GM21367 (cell line): Measurements from ENCODE around the gene BTG3.

Experiments
- ATAC-seq: cut with Tn5 transposase; IDR thresholded peaks from one replicate; pipeline ENCODE4 v1.9.1; 2021; ENCODE audit not compliant: unreplicated experiment

The BTG3 gene

DNA sequence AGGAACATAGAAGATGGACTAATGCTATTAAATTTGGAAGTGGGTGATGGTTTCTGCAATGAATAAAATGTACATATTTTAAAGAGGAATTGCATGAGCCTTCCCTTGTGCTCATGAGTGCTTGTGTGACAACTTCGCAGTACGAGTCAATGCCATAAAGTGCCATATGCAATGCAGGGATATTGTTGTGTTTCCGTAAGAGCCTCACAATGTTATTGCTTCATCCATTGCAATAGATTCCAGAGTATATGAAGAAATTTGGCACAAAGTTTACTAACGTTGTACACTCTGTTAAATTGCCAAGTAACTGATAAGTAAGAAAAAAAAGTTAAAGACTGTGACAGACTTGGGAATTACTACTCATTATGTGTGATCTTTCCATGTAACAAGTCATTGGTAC lies 22.3 kb downstream of the BTG3 start:
- no peak for ATAC-seq

DNA sequence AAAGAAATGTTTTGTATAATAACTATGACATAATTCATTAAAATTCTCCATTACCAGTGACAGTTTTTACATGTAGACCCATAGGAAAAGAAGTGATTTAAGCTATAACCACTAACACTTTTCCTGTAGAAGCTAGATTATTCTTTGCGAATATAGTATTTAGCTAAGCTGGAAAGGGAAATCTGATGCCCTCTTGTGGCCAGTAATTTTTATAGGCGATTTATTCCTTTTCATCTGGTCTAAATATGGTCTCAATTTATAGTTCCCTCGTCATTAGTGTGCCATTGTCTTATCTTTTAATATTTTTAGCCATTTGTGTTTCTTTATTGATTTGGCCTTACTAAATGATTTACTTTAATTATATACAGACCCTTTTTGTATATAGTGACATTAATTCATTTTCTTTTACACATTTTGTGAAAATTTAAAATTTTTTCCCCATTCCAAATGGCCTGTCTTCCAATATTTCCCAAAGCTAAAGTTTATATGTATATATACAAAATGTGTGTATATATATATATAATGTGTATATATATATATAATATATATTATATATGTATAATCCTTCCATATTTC lies 26.7 kb downstream of the BTG3 start:
- no peak for ATAC-seq

DNA sequence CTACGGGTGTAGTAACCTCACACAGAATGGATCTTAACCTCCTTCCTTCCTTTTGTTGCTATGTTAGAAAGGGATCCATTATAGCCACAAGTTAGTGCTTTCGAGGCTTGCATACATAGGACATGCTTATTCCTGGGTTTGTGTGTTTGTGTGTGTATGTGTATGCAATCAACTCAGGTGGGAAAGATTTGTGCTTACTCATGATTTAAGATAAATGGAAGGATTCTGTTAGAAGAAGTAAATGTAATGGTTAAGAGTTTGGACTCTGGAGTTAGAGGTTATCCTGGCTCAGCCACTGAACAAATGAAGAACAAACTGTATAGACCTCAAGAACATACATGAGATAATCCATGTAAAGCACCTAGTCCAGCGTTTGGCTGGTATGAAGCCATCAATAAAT lies 28.8 kb downstream of the BTG3 start:
- ATAC-seq = no peak

DNA sequence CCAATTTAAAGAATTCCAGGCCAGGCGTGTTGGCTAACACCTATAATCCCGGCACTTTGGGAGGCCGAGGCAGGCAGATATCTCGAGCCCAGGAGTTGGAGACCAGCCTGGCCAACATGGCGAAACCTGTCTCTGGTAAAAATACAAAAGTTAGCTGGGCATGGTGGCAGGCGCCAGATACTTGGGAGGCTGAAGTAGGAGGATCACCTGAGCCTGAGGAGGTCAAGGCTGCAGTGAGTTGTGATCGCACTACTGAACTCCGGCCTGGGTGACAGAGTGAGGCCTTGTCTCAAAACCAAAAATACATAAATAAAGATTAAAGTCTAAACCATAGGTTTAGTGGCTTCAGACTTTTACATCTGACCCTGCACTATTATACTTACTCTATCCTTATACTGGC lies 32.4 kb downstream of the BTG3 start:
- ATAC-seq = no peak

DNA sequence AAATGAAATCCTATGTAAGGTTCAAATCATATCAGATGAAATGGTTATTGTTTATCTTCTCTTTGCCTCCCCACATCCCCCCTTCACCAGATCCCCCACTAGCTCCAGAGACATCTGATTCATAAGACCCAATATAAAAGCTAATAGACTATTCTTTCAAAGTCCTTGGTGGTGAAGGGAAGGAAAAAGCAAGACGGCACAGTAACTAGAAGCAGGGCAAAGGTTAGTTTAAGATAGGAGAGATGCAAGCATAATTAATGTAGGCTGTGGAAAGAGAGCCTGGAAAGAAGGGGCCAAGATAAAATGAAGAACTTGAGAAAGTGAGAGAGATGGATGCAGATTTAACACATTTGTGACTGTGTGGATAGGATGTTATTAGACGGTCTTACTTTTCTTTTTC lies 33.8 kb downstream of the BTG3 start:
- ATAC-seq = no peak

DNA sequence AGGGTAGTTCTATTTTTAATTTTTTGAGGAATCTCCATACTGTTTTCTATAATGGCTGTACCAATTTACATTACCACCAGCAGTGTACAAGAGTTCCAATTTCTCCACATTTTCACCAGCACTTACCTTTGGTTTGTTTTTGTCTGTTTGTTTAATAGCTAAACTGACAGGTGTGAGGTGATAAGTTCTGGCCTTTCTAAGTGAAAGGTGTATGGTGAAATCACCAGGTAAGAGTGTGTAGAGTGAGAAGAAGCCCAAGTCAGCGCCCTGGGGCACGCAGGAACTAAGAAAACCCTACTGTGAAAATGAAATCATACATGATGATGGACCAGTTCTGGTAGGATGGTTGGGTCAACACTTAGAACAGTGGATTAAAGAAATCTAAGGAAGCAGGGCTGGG lies 34.5 kb downstream of the BTG3 start:
- no peak for ATAC-seq

DNA sequence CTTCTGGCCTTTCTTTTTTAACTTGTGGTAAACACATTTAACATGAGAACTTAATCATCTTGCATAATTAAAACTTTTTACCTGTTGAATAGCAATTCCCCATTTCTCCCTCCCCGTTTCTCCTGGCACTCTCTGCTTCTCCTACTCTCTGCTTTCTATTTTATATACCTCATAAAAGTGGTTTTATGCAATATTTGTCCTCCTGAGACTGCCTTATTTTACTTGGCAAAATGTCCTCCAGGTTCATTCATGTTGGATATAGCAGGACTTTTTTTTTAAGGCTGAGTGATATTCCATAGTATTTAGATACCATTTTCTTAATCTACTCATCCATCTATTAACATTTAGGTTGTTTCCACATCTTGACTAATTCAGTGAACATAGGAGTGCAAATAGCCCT lies 35.0 kb downstream of the BTG3 start:
- ATAC-seq = no peak

DNA sequence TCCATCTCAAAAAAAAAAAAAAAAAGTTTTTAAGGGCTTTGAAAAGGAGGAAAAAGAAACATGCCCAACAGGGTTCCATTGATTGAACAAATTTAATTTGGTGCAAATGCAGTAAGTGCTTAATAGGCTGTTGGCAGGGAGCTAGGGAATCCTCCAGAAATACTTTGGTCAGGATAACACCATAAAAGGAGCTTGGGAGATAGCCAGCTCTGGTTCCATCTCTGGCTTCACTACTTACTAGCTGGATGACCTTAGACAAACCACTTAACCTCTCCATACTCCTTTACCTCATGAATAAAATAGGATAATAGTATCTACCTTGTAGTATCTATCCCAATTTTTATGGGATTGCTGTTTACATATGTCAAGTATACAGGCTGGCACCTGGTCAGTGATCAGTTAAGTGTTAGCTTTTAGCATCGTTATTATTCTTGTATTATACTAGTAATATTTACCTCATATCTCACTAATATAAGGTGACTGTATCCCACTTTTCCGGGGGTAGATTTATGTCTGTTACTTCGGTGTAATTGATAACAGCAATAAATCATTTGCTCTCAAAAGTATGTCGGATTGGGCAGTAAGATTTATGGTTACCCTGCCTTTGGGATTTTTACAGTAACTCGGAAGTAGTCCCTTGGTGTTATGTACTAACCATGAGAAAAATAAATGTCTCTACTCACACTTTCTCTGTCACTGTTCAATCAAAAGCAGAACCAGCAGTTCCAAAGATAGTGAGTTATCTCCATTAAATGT lies 36.4 kb downstream of the BTG3 start:
- ATAC-seq = no peak

DNA sequence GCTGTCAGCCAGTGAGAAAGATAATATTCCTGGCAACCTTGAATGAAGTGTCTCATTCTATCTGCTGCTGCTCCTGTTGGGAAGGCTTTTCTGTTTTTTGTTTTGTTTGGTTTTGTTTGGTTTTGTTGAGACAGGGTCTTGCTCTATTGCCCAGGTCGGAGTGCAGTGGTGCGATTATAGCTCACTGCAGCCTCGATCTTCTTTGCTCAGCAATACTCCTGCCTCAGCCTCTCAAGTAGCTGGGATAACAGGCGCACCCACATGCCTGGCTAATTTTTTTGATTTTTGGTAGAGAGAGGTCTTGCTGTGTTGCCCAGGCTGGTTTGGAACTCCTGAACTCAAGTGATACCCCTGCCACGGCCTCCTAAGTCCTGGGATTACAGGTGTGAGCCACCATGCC lies 37.6 kb downstream of the BTG3 start:
- ATAC-seq = no peak

DNA sequence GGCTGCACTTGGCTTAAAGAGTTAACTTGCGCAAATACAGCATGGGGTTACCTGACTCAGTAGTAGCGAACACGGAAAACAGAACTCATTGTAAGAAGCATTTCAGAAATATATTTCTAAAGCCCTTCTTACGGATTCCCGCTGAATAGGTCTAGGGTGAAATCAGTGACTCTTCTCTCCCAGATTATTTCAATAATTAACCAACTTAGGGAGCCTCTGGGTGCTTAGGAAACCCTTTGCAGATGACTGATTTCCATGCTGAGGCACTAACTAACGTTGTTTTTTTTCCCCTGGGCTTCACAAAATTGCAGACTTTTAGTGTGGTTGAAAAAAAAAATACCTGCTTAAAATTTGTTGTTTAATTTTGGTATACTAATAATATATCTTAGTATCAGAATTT lies 40.3 kb downstream of the BTG3 start:
- no peak for ATAC-seq

DNA sequence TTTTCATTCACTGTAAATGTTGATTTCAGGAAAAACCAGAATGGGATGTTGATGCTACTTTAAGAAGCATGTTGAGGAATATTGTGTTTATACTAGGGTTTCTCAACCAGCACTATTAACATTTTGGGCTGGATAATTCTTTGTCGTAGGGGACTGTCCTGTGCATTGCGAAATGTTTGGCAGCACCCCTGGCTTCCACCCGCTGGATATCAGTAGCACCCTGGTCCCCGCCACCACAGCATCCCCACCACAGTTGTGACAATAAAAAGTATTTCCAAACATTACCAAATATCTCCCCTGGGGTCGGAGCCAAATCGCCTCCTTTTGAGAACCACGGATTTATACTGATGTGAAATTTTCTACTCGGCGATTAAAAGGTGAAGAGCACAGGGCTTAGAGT lies 41.9 kb downstream of the BTG3 start:
- ATAC-seq = no peak

DNA sequence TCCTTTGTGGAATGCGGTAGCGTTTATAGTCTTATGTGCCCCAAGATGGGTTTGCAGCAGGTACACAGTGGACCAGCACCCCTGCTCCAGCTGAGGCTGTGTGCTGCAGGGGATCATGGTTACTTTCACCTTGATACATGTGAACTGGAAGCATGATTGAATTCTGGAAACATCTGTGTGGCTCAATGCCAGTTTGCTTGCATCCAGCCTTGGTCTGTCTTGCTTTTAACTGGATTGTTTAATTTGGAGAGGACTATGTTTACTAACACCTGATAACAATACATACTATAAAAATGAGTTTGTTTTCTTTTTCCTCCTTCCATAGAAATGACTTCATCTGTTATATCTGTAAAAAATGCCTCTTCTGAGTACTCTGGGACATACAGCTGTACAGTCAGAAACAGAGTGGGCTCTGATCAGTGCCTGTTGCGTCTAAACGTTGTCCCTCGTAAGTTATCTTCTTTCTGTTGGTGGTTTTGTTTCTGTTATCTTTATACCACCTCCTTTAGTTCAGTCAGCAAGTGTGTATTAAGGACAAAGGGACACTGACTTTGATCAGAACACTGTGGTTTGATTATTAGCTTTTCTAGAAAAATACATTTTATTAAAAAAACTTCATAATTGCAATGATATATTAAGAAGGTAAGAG lies 52.2 kb downstream of the BTG3 start:
- no peak for ATAC-seq

DNA sequence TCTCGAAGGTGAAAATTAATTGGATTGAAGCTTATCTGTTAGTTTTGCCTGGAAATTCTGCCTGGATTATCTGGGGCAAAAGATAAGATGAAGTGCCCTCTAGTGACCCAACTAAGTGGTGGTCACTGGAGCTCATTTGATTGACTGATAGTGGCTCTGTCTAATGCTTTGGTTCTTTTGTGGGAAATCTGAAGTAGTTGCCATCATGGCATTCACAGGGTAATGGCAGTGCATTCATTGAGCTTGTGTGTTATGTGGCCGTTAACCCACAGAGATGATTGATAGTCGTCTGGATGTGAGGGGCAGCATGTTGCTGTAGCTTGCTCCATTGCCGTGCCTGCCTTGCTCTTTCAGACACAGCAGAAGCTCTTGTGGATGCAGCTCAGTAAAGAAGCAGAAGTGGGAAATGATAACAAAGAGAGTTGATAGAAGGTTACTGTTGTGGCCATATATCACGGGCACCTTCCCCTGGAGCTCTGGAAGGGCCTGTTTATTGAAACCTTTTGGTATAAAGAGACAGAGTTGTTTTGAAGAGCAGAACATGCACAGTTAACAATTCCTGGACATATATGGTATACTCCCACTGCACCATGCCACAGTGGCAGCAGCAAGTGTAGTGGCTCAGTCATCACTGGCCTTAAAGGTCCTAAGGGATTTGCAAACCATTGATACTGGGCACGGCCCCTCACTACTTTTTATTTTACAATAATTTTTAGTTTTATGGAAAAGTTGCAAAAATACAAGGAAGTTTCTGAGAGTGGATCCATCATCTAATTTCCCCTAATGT lies 57.8 kb downstream of the BTG3 start:
- no peak for ATAC-seq

DNA sequence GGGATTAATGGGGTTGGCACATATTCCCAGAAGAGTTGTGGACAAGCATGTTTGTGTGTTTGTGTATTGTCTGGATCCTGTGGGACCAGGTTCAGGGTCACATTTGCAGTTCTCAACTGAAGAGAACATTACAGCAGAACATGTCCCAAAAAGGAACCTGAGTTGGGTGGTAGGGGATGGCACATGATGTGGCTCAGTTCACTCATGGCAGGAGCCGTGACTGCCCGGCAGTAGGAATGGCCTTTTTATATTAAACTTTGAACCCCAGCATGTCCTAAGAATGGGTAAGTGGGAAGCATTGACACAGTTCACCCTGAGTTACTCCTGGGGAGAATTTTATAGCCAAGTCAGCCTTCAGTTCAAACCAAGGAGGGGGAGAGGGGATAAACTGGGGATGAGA lies 58.6 kb downstream of the BTG3 start:
- no peak for ATAC-seq

DNA sequence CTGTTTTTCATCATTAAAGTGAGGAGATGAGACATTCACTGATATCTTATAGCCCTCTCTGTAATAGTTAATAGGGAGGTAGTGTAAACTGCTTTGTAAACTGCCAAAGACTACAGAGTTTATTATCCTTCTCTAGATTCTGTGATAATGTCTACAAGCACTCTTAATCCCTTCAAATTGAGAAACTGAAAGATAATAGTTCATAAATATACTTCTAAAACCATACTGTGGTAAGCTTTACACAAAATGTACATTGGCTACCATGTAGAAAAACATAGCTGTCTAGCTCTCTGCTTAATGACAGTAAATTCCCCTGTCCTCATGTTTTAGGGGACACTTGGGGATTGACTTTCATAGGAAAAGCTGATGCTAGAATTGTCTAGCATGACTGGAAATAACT lies 60.3 kb downstream of the BTG3 start:
- ATAC-seq = no peak

DNA sequence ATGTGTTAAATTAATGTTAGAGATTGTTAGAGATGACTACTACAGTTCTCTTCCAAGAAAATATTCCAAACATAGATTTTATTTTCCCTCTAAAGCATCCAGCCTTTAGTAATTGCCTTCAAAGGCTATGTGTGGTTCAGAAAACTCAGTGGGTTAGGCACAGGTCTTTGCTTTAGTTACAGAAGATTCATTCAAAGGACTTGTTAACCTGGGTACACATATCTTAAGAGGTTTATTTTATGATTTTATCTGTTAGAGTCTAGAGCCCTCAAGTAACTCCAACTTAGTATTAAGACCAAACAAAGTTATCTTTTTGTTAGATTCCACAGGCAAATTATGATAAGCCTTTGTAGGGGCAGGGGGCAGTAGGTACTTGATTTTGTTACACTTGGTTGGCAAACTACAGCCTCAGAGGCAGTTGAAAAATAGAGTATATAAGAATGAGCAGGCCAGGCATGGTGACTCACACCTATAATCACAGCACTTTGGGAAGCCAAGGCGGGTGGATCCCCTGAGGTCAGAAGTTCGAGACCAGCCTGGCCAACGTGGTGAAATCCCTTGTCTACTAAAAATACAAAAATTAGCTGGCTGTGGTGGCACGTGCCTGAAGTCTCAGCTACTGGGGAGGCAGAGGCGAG lies 61.9 kb downstream of the BTG3 start:
- ATAC-seq = no peak

DNA sequence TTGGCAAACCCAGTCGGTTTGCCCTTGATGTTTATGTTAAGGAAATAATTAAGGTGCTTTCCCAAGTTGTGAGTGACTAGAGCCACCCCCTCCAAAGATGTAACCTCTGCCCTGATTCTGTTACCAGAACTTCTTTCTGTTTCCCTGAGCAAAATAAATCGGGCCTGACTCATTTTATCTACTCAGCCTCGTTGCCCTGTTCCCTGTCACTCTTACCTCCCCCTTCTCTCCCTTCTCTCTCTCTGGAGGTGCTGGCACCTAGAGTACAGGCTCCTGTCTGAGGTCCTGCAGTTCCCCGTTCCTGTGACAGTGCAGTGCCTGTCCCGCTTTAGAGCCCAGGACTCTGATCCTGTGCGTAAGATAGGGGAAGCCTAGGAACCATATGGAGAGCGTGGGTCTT lies 64.4 kb downstream of the BTG3 start:
- no peak for ATAC-seq

DNA sequence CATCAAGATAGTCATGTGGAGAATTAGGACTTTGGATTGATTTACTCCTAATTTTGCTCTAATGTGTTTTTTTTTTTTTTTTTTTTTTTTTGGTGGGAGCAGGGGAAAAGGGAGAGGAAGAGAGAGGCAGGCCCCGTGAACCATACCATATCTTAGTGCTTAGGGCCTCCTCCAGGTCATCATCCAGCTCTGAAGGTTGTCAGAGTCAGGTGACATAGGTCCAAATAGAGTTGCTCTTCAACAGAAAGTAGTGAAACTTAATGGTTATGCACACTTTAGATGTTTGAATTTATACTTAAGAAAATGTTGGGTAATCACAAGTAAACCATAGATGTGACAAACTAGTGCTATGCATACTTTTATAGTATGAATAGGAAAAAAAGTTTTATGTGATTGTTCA lies 67.7 kb downstream of the BTG3 start:
- ATAC-seq = no peak
